CD14-positive monocyte (primary cell): ENCODE data around the gene NDUFV3. TPM values are rescaled to one million over a fixed set of nuclear protein-coding genes. Genes with fewer than 3 reads are reported as not detected.

Experiments
- DNase-seq, 3 donors: peaks; one replicate each; pipeline ENCODE4 v3.0.0-alpha.2; 2011 to 2022
- H2AFZ ChIP-seq: 2 replicates; pipeline ENCODE4 v1.6.0; 2012; ENCODE audit warnings: mild to moderate bottlenecking, low read depth, low read length, inconsistent platforms; ENCODE audit not compliant: insufficient read depth, poor library complexity, severe bottlenecking
- H3K27ac ChIP-seq, 2 donors: 1 replicate in 1 of 2; 2 replicates in 1 of 2; pipeline ENCODE4 v1.5.1; 2012 to 2013; ENCODE audit warnings: low read length in 2 of 2, control low read depth in 1 of 2, inconsistent platforms in 1 of 2, low read depth in 1 of 2, mild to moderate bottlenecking in 1 of 2
- H3K27me3 ChIP-seq, 2 donors: one replicate each; pipeline versions ENCODE4 v1.6.0 to v1.6.1; 2011 to 2013; ENCODE audit warnings: low read length in 2 of 2; ENCODE audit not compliant: control insufficient read depth in 2 of 2, insufficient read depth in 2 of 2
- H3K36me3 ChIP-seq, 2 donors: replicated peaks in 1 of 2; 1 replicate in 1 of 2; 2 replicates in 1 of 2; pipeline versions ENCODE4 v1.5.1 to v1.6.1; 2012 to 2013; ENCODE audit warnings: low read length in 2 of 2, control low read depth in 1 of 2, inconsistent platforms in 1 of 2, mild to moderate bottlenecking in 1 of 2; ENCODE audit not compliant: insufficient read depth in 2 of 2, control insufficient read depth in 1 of 2
- H3K4me1 ChIP-seq, 2 donors: 1 replicate in 1 of 2; 2 replicates in 1 of 2; pipeline versions ENCODE4 v1.5.1 to v1.6.1; 2012 to 2013; ENCODE audit warnings: low read length in 2 of 2, control low read depth in 1 of 2, inconsistent platforms in 1 of 2, mild to moderate bottlenecking in 1 of 2, moderate library complexity in 1 of 2; ENCODE audit not compliant: insufficient read depth in 2 of 2, control insufficient read depth in 1 of 2
- H3K4me2 ChIP-seq: replicated peaks from 2 replicates; pipeline ENCODE3; 2012; ENCODE audit warnings: low read length, moderate library complexity, mild to moderate bottlenecking; ENCODE audit not compliant: poor library complexity, severe bottlenecking; ENCODE audit errors: extremely low read depth
- H3K4me3 ChIP-seq, 3 experiments: fragments of 200-600 bp in 1 of 3; sonication (generic) in 1 of 3; replicated peaks in 1 of 3; 1 replicate in 2 of 3; 2 replicates in 1 of 3; pipeline ENCODE4 v1.5.1; 2011 to 2013; ENCODE audit warnings: low read length in 3 of 3, mild to moderate bottlenecking in 3 of 3, control low read depth in 2 of 3, low read depth in 2 of 3, inconsistent platforms in 1 of 3, moderate library complexity in 1 of 3
- H3K79me2 ChIP-seq: 2 replicates; pipeline ENCODE4 v1.6.0; 2012; ENCODE audit warnings: mild to moderate bottlenecking, control low read depth, inconsistent platforms, low read length, moderate library complexity; ENCODE audit not compliant: insufficient read depth
- H3K9ac ChIP-seq: 2 replicates; pipeline ENCODE4 v1.6.0; 2017; ENCODE audit warnings: low read length, mild to moderate bottlenecking; ENCODE audit not compliant: insufficient read depth, poor library complexity, severe bottlenecking
- H3K9me3 ChIP-seq, 2 donors: replicated peaks in 1 of 2; 1 replicate in 1 of 2; 2 replicates in 1 of 2; pipeline versions ENCODE4 v1.5.1 to v1.6.1; 2012 to 2013; ENCODE audit warnings: low read length in 2 of 2, control low read depth in 1 of 2; ENCODE audit not compliant: control insufficient read depth in 1 of 2, insufficient read depth in 1 of 2
- H4K20me1 ChIP-seq: 2 replicates; pipeline ENCODE4 v1.6.0; 2012; ENCODE audit warnings: mild to moderate bottlenecking, low read length, control low read depth, moderate library complexity; ENCODE audit not compliant: insufficient read depth
- H3K27ac Mint-ChIP-seq, 7 donors: one replicate each; pipeline ENCODE4 v1.8.0; 2020; ENCODE audit warnings: mild to moderate bottlenecking in 7 of 7, mixed read lengths in 7 of 7, moderate library complexity in 6 of 7, inconsistent platforms in 2 of 7
- H3K27me3 Mint-ChIP-seq, 3 donors: one replicate each; pipeline ENCODE4 v1.8.0; 2021 to 2022; ENCODE audit warnings: low read depth in 3 of 3, mild to moderate bottlenecking in 3 of 3, mixed read lengths in 3 of 3, moderate library complexity in 3 of 3, inconsistent platforms in 1 of 3
- H3K36me3 Mint-ChIP-seq, 2 donors: one replicate each; pipeline ENCODE4 v1.8.0; 2020; ENCODE audit warnings: mixed read lengths in 2 of 2, inconsistent platforms in 1 of 2, mild to moderate bottlenecking in 1 of 2
- H3K4me1 Mint-ChIP-seq: one replicate; pipeline ENCODE4 v1.8.0; 2020; ENCODE audit warnings: mild to moderate bottlenecking, mixed read lengths
- H3K4me3 Mint-ChIP-seq, 2 donors: one replicate each; pipeline ENCODE4 v1.8.0; 2020; ENCODE audit warnings: mild to moderate bottlenecking in 2 of 2, mixed read lengths in 2 of 2, moderate library complexity in 1 of 2
- H3K9me3 Mint-ChIP-seq, 7 donors: one replicate each; pipeline ENCODE4 v1.8.0; 2020 to 2022; ENCODE audit warnings: mixed read lengths in 7 of 7, mild to moderate bottlenecking in 6 of 7, moderate library complexity in 6 of 7, inconsistent platforms in 2 of 7
- WGBS: methylation state at CpG from one replicate; pipeline ENCODE4 v1.1.5; 2013; ENCODE audit warnings: missing lambda C conversion rate; ENCODE audit not compliant: insufficient coverage; 5-methylcytosine and 5-hydroxymethylcytosine counted together
- intact Hi-C, 2 donors: fragments of 100-400 bp; cut with micrococcal nuclease; formaldehyde crosslinking; loops; one replicate each; pipeline versions ENCODE4 v1.15.0 to v1.15.1; 2023
- polyA plus RNA-seq, 3 donors: library from polyadenylated mRNA; depleted of rRNA in 1 of 3; unstranded in 2 of 3; stranded (reverse) in 1 of 3; fragments of 300-500 nt in 2 of 3; fragments of >200 nt in 1 of 3; fragmentation: Illumina TruSeq in 2 of 3; gene quantifications; 1 replicate in 2 of 3; 2 replicates in 1 of 3; pipeline ENCODE4 v1.2.3, GENCODE V29; 2012 to 2021
- TF ChIP-seq, protein P1 (sequence below): fragments of 200-600 bp; IDR thresholded peaks from one replicate; pipeline ENCODE4 v1.8.0; 2022; ENCODE audit warnings: antibody characterized with exemption, mild to moderate bottlenecking

The NDUFV3 gene
- polyA plus RNA-seq, 3 donors: 18.2 to 35.5 (median 28.0) TPM

DNA sequence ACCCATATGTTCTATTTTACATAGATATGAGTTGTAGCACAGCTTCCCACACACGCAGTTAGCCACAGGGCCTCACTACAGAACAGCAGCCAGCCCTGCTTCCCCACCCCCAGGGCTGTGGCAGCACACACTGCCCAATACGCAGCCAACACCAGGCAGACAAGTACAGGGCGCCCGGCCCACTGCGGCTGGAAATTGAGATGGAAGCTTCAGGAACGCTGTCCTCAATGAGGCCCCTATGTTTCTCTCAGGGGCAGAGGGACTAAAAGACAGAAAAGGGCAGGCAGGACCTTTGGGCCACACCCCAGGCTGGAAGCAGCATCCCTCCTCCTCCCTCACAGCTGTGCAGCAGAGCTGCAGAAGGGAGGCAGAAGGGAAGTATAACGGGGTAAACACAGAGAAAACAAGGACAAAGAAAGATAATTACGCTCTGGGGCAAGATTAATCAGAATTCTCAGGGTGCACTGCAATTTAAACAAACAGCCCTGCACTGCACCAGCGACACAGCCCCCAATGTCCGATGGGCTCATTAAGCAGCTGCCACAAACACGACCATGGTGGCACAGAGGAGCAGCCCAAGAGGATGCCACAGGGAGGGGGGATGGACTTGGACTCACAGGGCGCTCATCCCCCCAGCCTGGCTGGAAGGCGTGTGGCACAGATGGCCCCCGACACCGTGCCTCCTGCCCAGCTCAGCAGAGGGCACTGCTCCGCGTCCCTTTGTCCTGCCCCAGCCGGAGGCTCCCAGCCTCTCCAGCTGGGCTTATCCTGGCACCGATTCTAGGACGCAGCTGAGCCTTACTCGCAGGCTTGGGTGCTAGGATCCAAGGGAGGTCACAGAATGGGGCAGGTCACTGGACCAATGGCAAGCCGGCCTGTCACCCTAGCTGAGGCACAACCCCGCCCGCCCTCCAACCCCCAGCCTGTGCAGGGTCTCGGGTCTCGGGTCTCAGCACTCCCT lies 28.0 kb upstream of the NDUFV3 start:
- H3K27me3 ChIP-seq: no peaks in the 10 kb centered on the region
- H3K27ac Mint-ChIP-seq: peak overlapping the region in 2 of 7 donors; percentile 4 to 46
- no peak overlapping the region for H3K4me3 ChIP-seq
- no peak overlapping the region for H3K4me2 ChIP-seq
- no peaks in the 10 kb centered on the region for H3K4me1 ChIP-seq
- no peak for DNase-seq
- no peaks in the 10 kb centered on the region for H3K4me1 Mint-ChIP-seq
- TF ChIP-seq, protein P1, sequence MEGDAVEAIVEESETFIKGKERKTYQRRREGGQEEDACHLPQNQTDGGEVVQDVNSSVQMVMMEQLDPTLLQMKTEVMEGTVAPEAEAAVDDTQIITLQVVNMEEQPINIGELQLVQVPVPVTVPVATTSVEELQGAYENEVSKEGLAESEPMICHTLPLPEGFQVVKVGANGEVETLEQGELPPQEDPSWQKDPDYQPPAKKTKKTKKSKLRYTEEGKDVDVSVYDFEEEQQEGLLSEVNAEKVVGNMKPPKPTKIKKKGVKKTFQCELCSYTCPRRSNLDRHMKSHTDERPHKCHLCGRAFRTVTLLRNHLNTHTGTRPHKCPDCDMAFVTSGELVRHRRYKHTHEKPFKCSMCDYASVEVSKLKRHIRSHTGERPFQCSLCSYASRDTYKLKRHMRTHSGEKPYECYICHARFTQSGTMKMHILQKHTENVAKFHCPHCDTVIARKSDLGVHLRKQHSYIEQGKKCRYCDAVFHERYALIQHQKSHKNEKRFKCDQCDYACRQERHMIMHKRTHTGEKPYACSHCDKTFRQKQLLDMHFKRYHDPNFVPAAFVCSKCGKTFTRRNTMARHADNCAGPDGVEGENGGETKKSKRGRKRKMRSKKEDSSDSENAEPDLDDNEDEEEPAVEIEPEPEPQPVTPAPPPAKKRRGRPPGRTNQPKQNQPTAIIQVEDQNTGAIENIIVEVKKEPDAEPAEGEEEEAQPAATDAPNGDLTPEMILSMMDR: no peak
- no peak overlapping the region for H3K27ac ChIP-seq
- H3K79me2 ChIP-seq: peaks cover 46% of the 10 kb centered on the region
- H3K9ac ChIP-seq: no peak overlapping the region
- peaks cover 0 to 2% (median 0%) of the 10 kb centered on the region in 3 donors for H3K27me3 Mint-ChIP-seq
- intact Hi-C loops: loop anchor here in 1 of 2 donors (10.0 kb wide), 1 partner anchor 60 kb away; no protein-coding TSS in a partner anchor
- peaks cover 18% of the 10 kb centered on the region for H4K20me1 ChIP-seq
- peaks cover 74 to 88% of the 10 kb centered on the region in 2 donors for H3K36me3 Mint-ChIP-seq
- no peak overlapping the region for H3K4me3 Mint-ChIP-seq
- no peaks in the 10 kb centered on the region for H3K9me3 ChIP-seq
- 92% methylated on average over 18 of the region's 26 CpGs for WGBS
- H3K36me3 ChIP-seq: peaks cover 62 to 97% of the 10 kb centered on the region in 2 donors
- no peak overlapping the region for H2AFZ ChIP-seq
- no peaks in the 10 kb centered on the region for H3K9me3 Mint-ChIP-seq

DNA sequence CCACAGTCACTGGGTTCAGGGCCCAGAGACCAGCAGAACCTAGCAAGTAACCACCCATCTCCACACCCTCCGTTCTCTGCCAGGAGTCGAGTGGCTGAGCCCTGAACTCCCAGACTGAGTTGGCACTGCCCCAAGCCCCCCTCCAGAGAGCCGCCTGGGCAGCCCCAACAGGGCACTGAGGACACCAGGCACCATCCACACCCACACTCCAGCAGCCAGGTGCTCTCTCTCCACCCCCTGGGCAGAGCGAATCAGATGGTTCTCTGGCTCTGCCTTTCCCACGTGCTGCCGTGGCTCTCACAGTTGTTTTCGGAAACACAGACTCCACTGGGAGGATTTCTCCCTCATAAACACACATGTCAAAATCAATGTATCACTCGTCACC lies 27.3 kb upstream of the NDUFV3 start:
- H3K4me3 Mint-ChIP-seq: no peak overlapping the region
- Histone ChIP-seq H4K20me1 (peaks cover 18% of the 10 kb centered on the region), H2AFZ (no peak overlapping the region), H3K4me1 (no peaks in the 10 kb centered on the region), H3K27me3 (no peaks in the 10 kb centered on the region), H3K9ac (no peak overlapping the region), H3K4me2 (no peak overlapping the region), H3K9me3 (no peaks in the 10 kb centered on the region), H3K36me3 (peaks cover 60 to 97% of the 10 kb centered on the region in 2 donors), H3K4me3 (no peak overlapping the region), H3K79me2 (peaks cover 46% of the 10 kb centered on the region), H3K27ac (no peak overlapping the region)
- H3K27ac Mint-ChIP-seq: no peak overlapping the region
- no peaks in the 10 kb centered on the region for H3K9me3 Mint-ChIP-seq
- 78% methylated on average over 8 of the region's 8 CpGs for WGBS
- no peaks in the 10 kb centered on the region for H3K4me1 Mint-ChIP-seq
- intact Hi-C loops: loop anchor here in 1 of 2 donors (10.0 kb wide), 1 partner anchor 61 kb away; no protein-coding TSS in a partner anchor
- H3K27me3 Mint-ChIP-seq: peaks cover 0 to 2% (median 0%) of the 10 kb centered on the region in 3 donors
- peaks cover 74 to 90% of the 10 kb centered on the region in 2 donors for H3K36me3 Mint-ChIP-seq
- TF ChIP-seq, protein P1: no peak
- DNase-seq: no peak
